ENCODE measurements around the gene ITGB2.

Gene ITGB2

GRCh38 chr21:44948426-44949120 lies 27.9 kb upstream of the ITGB2 start:
- H3K4me3 ChIP-seq (ENCODE audit: low read depth in 1 of 5, low read length in 5 of 5): no peak overlapping the region
- H3K36me3 ChIP-seq (ENCODE audit: control insufficient read depth in 5 of 5, insufficient read depth in 5 of 5, low read length in 5 of 5): peaks cover 0 to 53% (median 27%) of the 10 kb centered on the region in 5 donors
- H3K9ac ChIP-seq (ENCODE audit: low read length in 5 of 5): peak overlapping the region in 1 of 5 donors; percentile 28
- H3K27me3 ChIP-seq (ENCODE audit: control insufficient read depth in 5 of 5, insufficient read depth in 4 of 5, low read length in 5 of 5): no peaks in the 10 kb centered on the region
- H3K27ac ChIP-seq (ENCODE audit: low read depth, low read length): no peak overlapping the region
- H3K9me3 ChIP-seq (ENCODE audit: control insufficient read depth in 5 of 5, low read length in 5 of 5): no peaks in the 10 kb centered on the region
- H3K4me1 ChIP-seq (ENCODE audit: control insufficient read depth in 5 of 5, insufficient read depth in 5 of 5, low read length in 5 of 5): peaks cover 0 to 35% (median 15%) of the 10 kb centered on the region in 5 donors

GRCh38 chr21:44947930-44948331 lies 27.2 kb upstream of the ITGB2 start:
- Histone ChIP-seq H3K27ac (ENCODE audit: low read depth, low read length) (no peak overlapping the region), H3K4me1 (ENCODE audit: control insufficient read depth in 5 of 5, insufficient read depth in 5 of 5, low read length in 5 of 5) (peaks cover 0 to 35% (median 15%) of the 10 kb centered on the region in 5 donors), H3K9me3 (ENCODE audit: control insufficient read depth in 5 of 5, low read length in 5 of 5) (no peaks in the 10 kb centered on the region), H3K9ac (ENCODE audit: low read length in 5 of 5) (no peak overlapping the region), H3K4me3 (ENCODE audit: low read depth in 1 of 5, low read length in 5 of 5) (no peak overlapping the region), H3K36me3 (ENCODE audit: control insufficient read depth in 5 of 5, insufficient read depth in 5 of 5, low read length in 5 of 5) (peaks cover 0 to 55% (median 31%) of the 10 kb centered on the region in 5 donors), H3K27me3 (ENCODE audit: control insufficient read depth in 5 of 5, insufficient read depth in 4 of 5, low read length in 5 of 5) (no peaks in the 10 kb centered on the region)

GRCh38 chr21:44947111-44947929 lies 26.6 kb upstream of the ITGB2 start:
- no peaks in the 10 kb centered on the region for H3K9me3 ChIP-seq (ENCODE audit: control insufficient read depth in 5 of 5, low read length in 5 of 5)
- no peak overlapping the region for H3K9ac ChIP-seq (ENCODE audit: low read length in 5 of 5)
- H3K4me1 ChIP-seq (ENCODE audit: control insufficient read depth in 5 of 5, insufficient read depth in 5 of 5, low read length in 5 of 5): peaks cover 0 to 35% (median 15%) of the 10 kb centered on the region in 5 donors
- H3K27ac ChIP-seq (ENCODE audit: low read depth, low read length): no peak overlapping the region
- no peaks in the 10 kb centered on the region for H3K27me3 ChIP-seq (ENCODE audit: control insufficient read depth in 5 of 5, insufficient read depth in 4 of 5, low read length in 5 of 5)
- no peak overlapping the region for H3K4me3 ChIP-seq (ENCODE audit: low read depth in 1 of 5, low read length in 5 of 5)
- H3K36me3 ChIP-seq (ENCODE audit: control insufficient read depth in 5 of 5, insufficient read depth in 5 of 5, low read length in 5 of 5): peaks cover 0 to 53% (median 31%) of the 10 kb centered on the region in 5 donors

- H3K27me3 ChIP-seq (ENCODE audit: control insufficient read depth in 5 of 5, insufficient read depth in 4 of 5, low read length in 5 of 5): no peaks in the 10 kb centered on the region
- H3K4me3 ChIP-seq (ENCODE audit: low read depth in 1 of 5, low read length in 5 of 5): no peak overlapping the region
- no peak overlapping the region for H3K9ac ChIP-seq (ENCODE audit: low read length in 5 of 5)
- H3K36me3 ChIP-seq (ENCODE audit: control insufficient read depth in 5 of 5, insufficient read depth in 5 of 5, low read length in 5 of 5): peaks cover 0 to 47% (median 27%) of the 10 kb centered on the region in 5 donors
- peaks cover 0 to 42% (median 18%) of the 10 kb centered on the region in 5 donors for H3K4me1 ChIP-seq (ENCODE audit: control insufficient read depth in 5 of 5, insufficient read depth in 5 of 5, low read length in 5 of 5)
- H3K27ac ChIP-seq (ENCODE audit: low read depth, low read length): no peak overlapping the region
- no peaks in the 10 kb centered on the region for H3K9me3 ChIP-seq (ENCODE audit: control insufficient read depth in 5 of 5, low read length in 5 of 5)
Observed at GRCh38 chr21:44946254-44947041, 25.7 kb upstream of the ITGB2 start.

- Histone ChIP-seq H3K4me3 (ENCODE audit: low read depth in 1 of 5, low read length in 5 of 5) (no peak overlapping the region), H3K9ac (ENCODE audit: low read length in 5 of 5) (no peak overlapping the region), H3K27me3 (ENCODE audit: control insufficient read depth in 5 of 5, insufficient read depth in 4 of 5, low read length in 5 of 5) (no peaks in the 10 kb centered on the region), H3K36me3 (ENCODE audit: control insufficient read depth in 5 of 5, insufficient read depth in 5 of 5, low read length in 5 of 5) (peaks cover 0 to 42% (median 23%) of the 10 kb centered on the region in 5 donors), H3K4me1 (ENCODE audit: control insufficient read depth in 5 of 5, insufficient read depth in 5 of 5, low read length in 5 of 5) (peaks cover 0 to 43% (median 25%) of the 10 kb centered on the region in 5 donors), H3K27ac (ENCODE audit: low read depth, low read length) (no peak overlapping the region), H3K9me3 (ENCODE audit: control insufficient read depth in 5 of 5, low read length in 5 of 5) (no peaks in the 10 kb centered on the region)
Observed at GRCh38 chr21:44944596-44944995, 23.9 kb upstream of the ITGB2 start.

GRCh38 chr21:44943686-44944550 lies 23.2 kb upstream of the ITGB2 start:
- no peak overlapping the region for H3K4me3 ChIP-seq (ENCODE audit: low read depth in 1 of 5, low read length in 5 of 5)
- H3K9ac ChIP-seq (ENCODE audit: low read length in 5 of 5): no peak overlapping the region
- peaks cover 2 to 43% (median 31%) of the 10 kb centered on the region in 5 donors for H3K4me1 ChIP-seq (ENCODE audit: control insufficient read depth in 5 of 5, insufficient read depth in 5 of 5, low read length in 5 of 5)
- no peaks in the 10 kb centered on the region for H3K27me3 ChIP-seq (ENCODE audit: control insufficient read depth in 5 of 5, insufficient read depth in 4 of 5, low read length in 5 of 5)
- H3K9me3 ChIP-seq (ENCODE audit: control insufficient read depth in 5 of 5, low read length in 5 of 5): no peaks in the 10 kb centered on the region
- no peak overlapping the region for H3K27ac ChIP-seq (ENCODE audit: low read depth, low read length)
- H3K36me3 ChIP-seq (ENCODE audit: control insufficient read depth in 5 of 5, insufficient read depth in 5 of 5, low read length in 5 of 5): peaks cover 0 to 42% (median 23%) of the 10 kb centered on the region in 5 donors

- H3K27me3 ChIP-seq (ENCODE audit: control insufficient read depth in 5 of 5, insufficient read depth in 4 of 5, low read length in 5 of 5): no peaks in the 10 kb centered on the region
- H3K4me1 ChIP-seq (ENCODE audit: control insufficient read depth in 5 of 5, insufficient read depth in 5 of 5, low read length in 5 of 5): peaks cover 2 to 37% (median 28%) of the 10 kb centered on the region in 5 donors
- H3K9ac ChIP-seq (ENCODE audit: low read length in 5 of 5): no peak overlapping the region
- H3K36me3 ChIP-seq (ENCODE audit: control insufficient read depth in 5 of 5, insufficient read depth in 5 of 5, low read length in 5 of 5): peaks cover 0 to 38% (median 23%) of the 10 kb centered on the region in 5 donors
- H3K27ac ChIP-seq (ENCODE audit: low read depth, low read length): no peak overlapping the region
- no peaks in the 10 kb centered on the region for H3K9me3 ChIP-seq (ENCODE audit: control insufficient read depth in 5 of 5, low read length in 5 of 5)
- no peak overlapping the region for H3K4me3 ChIP-seq (ENCODE audit: low read depth in 1 of 5, low read length in 5 of 5)
Observed at GRCh38 chr21:44943005-44943685, 22.4 kb upstream of the ITGB2 start.

- H3K27me3 ChIP-seq (ENCODE audit: control insufficient read depth in 5 of 5, insufficient read depth in 4 of 5, low read length in 5 of 5): no peaks in the 10 kb centered on the region
- H3K27ac ChIP-seq (ENCODE audit: low read depth, low read length): no peak overlapping the region
- peaks cover 2 to 33% (median 25%) of the 10 kb centered on the region in 5 donors for H3K4me1 ChIP-seq (ENCODE audit: control insufficient read depth in 5 of 5, insufficient read depth in 5 of 5, low read length in 5 of 5)
Observed at GRCh38 chr21:44942566-44942965, 21.9 kb upstream of the ITGB2 start.

GRCh38 chr21:44941567-44941966 lies 20.9 kb upstream of the ITGB2 start:
- Histone ChIP-seq H3K4me1 (ENCODE audit: control insufficient read depth in 5 of 5, insufficient read depth in 5 of 5, low read length in 5 of 5) (peaks cover 2 to 30% (median 25%) of the 10 kb centered on the region in 5 donors), H3K9me3 (ENCODE audit: control insufficient read depth in 5 of 5, low read length in 5 of 5) (no peaks in the 10 kb centered on the region), H3K9ac (ENCODE audit: low read length in 5 of 5) (peak overlapping the region in 1 of 5 donors; percentile 31), H3K27ac (ENCODE audit: low read depth, low read length) (no peak overlapping the region), H3K27me3 (ENCODE audit: control insufficient read depth in 5 of 5, insufficient read depth in 4 of 5, low read length in 5 of 5) (no peaks in the 10 kb centered on the region), H3K36me3 (ENCODE audit: control insufficient read depth in 5 of 5, insufficient read depth in 5 of 5, low read length in 5 of 5) (peaks cover 0 to 29% (median 23%) of the 10 kb centered on the region in 5 donors), H3K4me3 (ENCODE audit: low read depth in 1 of 5, low read length in 5 of 5) (no peak overlapping the region)

More at GRCh38 chr21:44942566-44942965, 21.9 kb upstream of the ITGB2 start:
- H3K4me3 ChIP-seq (ENCODE audit: low read depth in 1 of 5, low read length in 5 of 5): no peak overlapping the region
- H3K9ac ChIP-seq (ENCODE audit: low read length in 5 of 5): no peak overlapping the region
- no peaks in the 10 kb centered on the region for H3K9me3 ChIP-seq (ENCODE audit: control insufficient read depth in 5 of 5, low read length in 5 of 5)
- peaks cover 0 to 38% (median 23%) of the 10 kb centered on the region in 5 donors for H3K36me3 ChIP-seq (ENCODE audit: control insufficient read depth in 5 of 5, insufficient read depth in 5 of 5, low read length in 5 of 5)
